ENCODE measurements around the gene DGCR2. TPM values are rescaled to one million over a fixed set of nuclear protein-coding genes. Genes with fewer than 3 reads are reported as not detected.

DGCR2 gene
- 42.7 and 43.6 TPM in 2 replicates for total RNA-seq (2014; rRNA removed; shearing (Covaris generic))
- 25.6 and 27.1 TPM in 2 replicates for polyA plus RNA-seq (2016; fragmentation: Nextera tagmentation; extraction: Ambion mirVana)

GRCh38 chr22:19122143-19122751 is at the start of gene DGCR2:
Gene DGCR2 (minus strand): TSS chr22:19122412. CDS start chr22:19122206, 206 bp downstream.
- no peaks in the 10 kb centered on the region for H3K36me3 ChIP-seq (ENCODE audit: low read depth)
- H3K9me2 ChIP-seq (ENCODE audit: insufficient read depth) = no peaks in the 10 kb centered on the region
- DNase-seq = peak; percentile 99
- WGBS, 2 experiments (ENCODE audit: low coverage in 1 of 2, low lambda C conversion rate in 2 of 2, missing lambda C conversion rate in 2 of 2) = 1% methylated on average over 17 to 65 of the region's 67 CpGs
- H3F3A ChIP-seq (ENCODE audit: insufficient read depth) = no peaks in the 10 kb centered on the region
- peak within 1 kb of the TSS; percentile 92 for H3K4me3 ChIP-seq
- H3K4me1 ChIP-seq (ENCODE audit: insufficient read depth) = peaks cover 9% of the 10 kb centered on the region; the same call in 1 of the 2 replicates
- H3K27me3 ChIP-seq (replicated peaks; ENCODE audit: insufficient read depth) = no peaks in the 10 kb centered on the region
- 0 out of 2 replicates have a peak, but pooled peaks cover 4% of the 10 kb centered on the region for H4K20me1 ChIP-seq (ENCODE audit: insufficient read depth)
- H3K9ac ChIP-seq = peak within 1 kb of the TSS; percentile 90
- no peaks in the 10 kb centered on the region for H3K9me3 ChIP-seq (ENCODE audit: low read depth)
- H2AFZ ChIP-seq = peak within 1 kb of the TSS; percentile 95
- TF ChIP-seq EZH2phosphoT487 (IDR thresholded peaks at IDR 0.05; ENCODE audit: insufficient read depth, low read depth) = no peak
- no peak for TF ChIP-seq EZH2 (IDR thresholded peaks at IDR 0.05; ENCODE audit: insufficient read depth, poor library complexity, severe bottlenecking)
- H3K27ac ChIP-seq = peak within 1 kb of the TSS; percentile 67
- in situ Hi-C loops (cut with MboI) = no loop called here
- peak within 1 kb of the TSS; percentile 95 for H3K4me2 ChIP-seq (ENCODE audit: unreplicated experiment)
- H3K79me2 ChIP-seq (ENCODE audit: insufficient read depth) = peaks cover 45% of the 10 kb centered on the region

GRCh38 chr22:19169947-19170318 is 47.7 kb upstream of the DGCR2 start:
- H3K4me2 ChIP-seq (ENCODE audit: unreplicated experiment) = peak overlapping the region; percentile 79
- peaks cover 26% of the 10 kb centered on the region for H3K27me3 ChIP-seq (replicated peaks; ENCODE audit: insufficient read depth)
- peak overlapping the region; percentile 93 for H2AFZ ChIP-seq

GRCh38 chr22:19169002-19169946 is 47.1 kb upstream of the DGCR2 start:
- peaks cover 26% of the 10 kb centered on the region for H3K79me2 ChIP-seq (ENCODE audit: insufficient read depth)
- H3K9me2 ChIP-seq (ENCODE audit: insufficient read depth) = no peaks in the 10 kb centered on the region
- H3K9ac ChIP-seq = peak overlapping the region; percentile 68
- peaks cover 26% of the 10 kb centered on the region for H3K27me3 ChIP-seq (replicated peaks; ENCODE audit: insufficient read depth)
- in situ Hi-C loops (cut with MboI) = no loop called here
- H4K20me1 ChIP-seq (ENCODE audit: insufficient read depth) = no peaks in the 10 kb centered on the region
- H3K4me2 ChIP-seq (ENCODE audit: unreplicated experiment) = peak overlapping the region; percentile 79
- H3K9me3 ChIP-seq (ENCODE audit: low read depth) = no peaks in the 10 kb centered on the region
- H2AFZ ChIP-seq = peak overlapping the region; percentile 93
- peak; percentile 41 for DNase-seq
- H3K4me3 ChIP-seq = peak overlapping the region; percentile 66
- H3K4me1 ChIP-seq (ENCODE audit: insufficient read depth) = peaks cover 11% of the 10 kb centered on the region; the same call in 1 of the 2 replicates
- no peaks in the 10 kb centered on the region for H3F3A ChIP-seq (ENCODE audit: insufficient read depth)
- H3K27ac ChIP-seq = no peak overlapping the region
- 8 to 9% methylated on average over 46 to 58 of the region's 58 CpGs for WGBS, 2 experiments (ENCODE audit: low coverage in 1 of 2, low lambda C conversion rate in 2 of 2, missing lambda C conversion rate in 2 of 2)
- TF ChIP-seq EZH2phosphoT487 (IDR thresholded peaks at IDR 0.05; ENCODE audit: insufficient read depth, low read depth) = no peak
- no peak for TF ChIP-seq EZH2 (IDR thresholded peaks at IDR 0.05; ENCODE audit: insufficient read depth, poor library complexity, severe bottlenecking)
- no peaks in the 10 kb centered on the region for H3K36me3 ChIP-seq (ENCODE audit: low read depth)

More at GRCh38 chr22:19169947-19170318, 47.7 kb upstream of the DGCR2 start:
- Histone ChIP-seq H3F3A (ENCODE audit: insufficient read depth) (no peaks in the 10 kb centered on the region), H3K9me3 (ENCODE audit: low read depth) (no peaks in the 10 kb centered on the region), H3K4me3 (peak overlapping the region; percentile 66; the same call in 1 of the 2 replicates), H3K9me2 (ENCODE audit: insufficient read depth) (no peaks in the 10 kb centered on the region), H4K20me1 (ENCODE audit: insufficient read depth) (no peaks in the 10 kb centered on the region), H3K36me3 (ENCODE audit: low read depth) (no peaks in the 10 kb centered on the region), H3K4me1 (ENCODE audit: insufficient read depth) (peaks cover 18% of the 10 kb centered on the region), H3K79me2 (ENCODE audit: insufficient read depth) (peaks cover 26% of the 10 kb centered on the region), H3K27ac (no peak overlapping the region), H3K9ac (peak overlapping the region; percentile 68; the same call in 1 of the 2 replicates)
- in situ Hi-C loops (cut with MboI) = no loop called here
- no peak for DNase-seq
- WGBS, 2 experiments (ENCODE audit: low coverage in 1 of 2, low lambda C conversion rate in 2 of 2, missing lambda C conversion rate in 2 of 2) = 47 to 52% methylated on average over 7 of the region's 7 CpGs
- TF ChIP-seq EZH2phosphoT487 (IDR thresholded peaks at IDR 0.05; ENCODE audit: insufficient read depth, low read depth) (no peak), EZH2 (IDR thresholded peaks at IDR 0.05; ENCODE audit: insufficient read depth, poor library complexity, severe bottlenecking) (no peak)

Measured in GM23248 (cell line).